Neuronal stem cell (in vitro differentiated cells): Measurements from ENCODE around the gene ZNF329.

Experiments
- DNase-seq: peaks from one replicate; pipeline ENCODE4 v3.0.0-alpha.2; 2013; ENCODE audit warnings: low spot score
- H2AFZ ChIP-seq: one replicate; pipeline ENCODE4 v1.6.1; 2013; ENCODE audit warnings: mild to moderate bottlenecking, low read length, inconsistent platforms
- H2AK5ac ChIP-seq: 2 replicates; pipeline ENCODE4 v1.6.1; 2013; ENCODE audit warnings: low read depth, mild to moderate bottlenecking, inconsistent platforms, low read length, moderate library complexity, mixed read lengths
- H2BK120ac ChIP-seq: 2 replicates; pipeline ENCODE4 v1.6.1; 2013; ENCODE audit warnings: low read depth, mild to moderate bottlenecking, inconsistent platforms, low read length, moderate library complexity, mixed read lengths
- H2BK12ac ChIP-seq: one replicate; pipeline ENCODE4 v1.6.1; 2013; ENCODE audit warnings: low read length, inconsistent platforms
- H2BK15ac ChIP-seq: 2 replicates; pipeline ENCODE4 v1.6.1; 2013; ENCODE audit warnings: mild to moderate bottlenecking, low read length, inconsistent platforms, mixed read lengths
- H2BK5ac ChIP-seq: one replicate; pipeline ENCODE4 v1.6.1; 2013; ENCODE audit warnings: inconsistent platforms, mild to moderate bottlenecking, low read length, moderate library complexity
- H3K14ac ChIP-seq: one replicate; pipeline ENCODE4 v1.6.1; 2013; ENCODE audit warnings: low read length, inconsistent platforms
- H3K18ac ChIP-seq: 2 replicates; pipeline ENCODE4 v1.6.1; 2013; ENCODE audit warnings: low read length, inconsistent platforms
- H3K23ac ChIP-seq: 2 replicates; pipeline ENCODE4 v1.6.1; 2013; ENCODE audit warnings: low read depth, mild to moderate bottlenecking, mixed read lengths, low read length, inconsistent platforms; ENCODE audit not compliant: poor library complexity
- H3K27ac ChIP-seq: replicated peaks from 3 replicates; pipeline ENCODE4 v1.5.1; 2013; ENCODE audit warnings: low read length, inconsistent platforms
- H3K27me3 ChIP-seq, 3 experiments: 2 replicates each; pipeline ENCODE4 v1.6.1; 2013; ENCODE audit warnings: low read length in 3 of 3, mild to moderate bottlenecking in 2 of 3, inconsistent platforms in 1 of 3, low read depth in 1 of 3, mixed read lengths in 1 of 3, moderate library complexity in 1 of 3; ENCODE audit not compliant: control insufficient read depth in 3 of 3, insufficient read depth in 3 of 3
- H3K36me3 ChIP-seq, 2 donors: replicated peaks in 1 of 2; 2 replicates each; pipeline ENCODE4 v1.6.1; 2013; ENCODE audit warnings: low read length in 2 of 2; ENCODE audit not compliant: control insufficient read depth in 2 of 2, insufficient read depth in 2 of 2
- H3K4ac ChIP-seq: 2 replicates; pipeline ENCODE4 v1.6.1; 2013; ENCODE audit warnings: inconsistent platforms, mild to moderate bottlenecking, low read length, moderate library complexity
- H3K4me1 ChIP-seq, 2 donors: 1 replicate in 1 of 2; 2 replicates in 1 of 2; pipeline ENCODE4 v1.6.1; 2013; ENCODE audit warnings: low read length in 2 of 2, low read depth in 1 of 2; ENCODE audit not compliant: control insufficient read depth in 2 of 2, insufficient read depth in 1 of 2
- H3K4me2 ChIP-seq: one replicate; pipeline ENCODE4 v1.6.1; 2013; ENCODE audit warnings: mild to moderate bottlenecking, low read length, inconsistent platforms; ENCODE audit not compliant: insufficient read depth, poor library complexity, severe bottlenecking
- H3K4me3 ChIP-seq, 2 donors: 2 replicates each; pipeline ENCODE4 v1.5.1; 2013; ENCODE audit warnings: low read length in 2 of 2, mild to moderate bottlenecking in 2 of 2, inconsistent platforms in 1 of 2, moderate library complexity in 1 of 2
- H3K79me1 ChIP-seq: one replicate; pipeline ENCODE4 v1.6.1; 2013; ENCODE audit warnings: low read depth, mild to moderate bottlenecking, inconsistent platforms, low read length, moderate library complexity
- H3K9ac ChIP-seq: one replicate; pipeline ENCODE4 v1.6.1; 2013; ENCODE audit warnings: mild to moderate bottlenecking, low read depth, low read length, inconsistent platforms; ENCODE audit not compliant: poor library complexity
- H3K9me3 ChIP-seq, 2 donors: replicated peaks in 1 of 2; 2 replicates each; pipeline versions ENCODE3 to v1.6.1; 2013; ENCODE audit warnings: low read length in 2 of 2, mild to moderate bottlenecking in 2 of 2, inconsistent platforms in 1 of 2, low read depth in 1 of 2, mixed read lengths in 1 of 2, moderate library complexity in 1 of 2; ENCODE audit not compliant: control insufficient read depth in 2 of 2, insufficient read depth in 1 of 2
- H4K8ac ChIP-seq: one replicate; pipeline ENCODE4 v1.6.1; 2013; ENCODE audit warnings: low read depth, mild to moderate bottlenecking, inconsistent platforms, low read length, moderate library complexity
- H4K91ac ChIP-seq: one replicate; pipeline ENCODE4 v1.6.1; 2013; ENCODE audit warnings: low read length, low read depth, mild to moderate bottlenecking, inconsistent platforms; ENCODE audit not compliant: poor library complexity
- WGBS, 2 donors: extraction: QIAGEN DNeasy Blood & Tissue Kit; methylation state at CpG; one replicate each; pipeline ENCODE4 v1.1.7; 2013; ENCODE audit warnings: missing lambda C conversion rate in 2 of 2, mixed read lengths in 1 of 2; ENCODE audit not compliant: insufficient read length in 2 of 2, insufficient replicate concordance in 1 of 2; ENCODE audit errors: extremely low coverage in 2 of 2; 5-methylcytosine and 5-hydroxymethylcytosine counted together

The ZNF329 gene

GRCh38 chr19:58123354-58123753, 27.2 kb downstream of the ZNF329 start:
- Histone ChIP-seq H3K4me2 (no peak overlapping the region), H3K9me3 (peaks cover 71 to 93% of the 10 kb centered on the region in 2 donors), H3K4me1 (no peaks in the 10 kb centered on the region), H4K8ac (no peak overlapping the region), H3K79me1 (no peaks in the 10 kb centered on the region), H3K9ac (no peak overlapping the region), H4K91ac (no peak overlapping the region), H3K18ac (no peak overlapping the region), H3K23ac (no peak overlapping the region), H2BK5ac (no peak overlapping the region), H2BK15ac (no peak overlapping the region), H3K27me3 (peaks cover 0 to 2% (median 0%) of the 10 kb centered on the region in 3 experiments), H2AK5ac (no peak overlapping the region), H2AFZ (no peak overlapping the region), H3K27ac (no peak overlapping the region), H3K36me3 (peaks cover 14 to 24% of the 10 kb centered on the region in 2 donors), H3K4me3 (peak overlapping the region in 1 of 2 donors; percentile 46), H3K14ac (no peak overlapping the region), H3K4ac (no peak overlapping the region), H2BK12ac (no peak overlapping the region), H2BK120ac (no peak overlapping the region)
- no CpG with 5 or more reads among the region's 5 CpGs for WGBS, 2 donors
- no peak for DNase-seq

DNA sequence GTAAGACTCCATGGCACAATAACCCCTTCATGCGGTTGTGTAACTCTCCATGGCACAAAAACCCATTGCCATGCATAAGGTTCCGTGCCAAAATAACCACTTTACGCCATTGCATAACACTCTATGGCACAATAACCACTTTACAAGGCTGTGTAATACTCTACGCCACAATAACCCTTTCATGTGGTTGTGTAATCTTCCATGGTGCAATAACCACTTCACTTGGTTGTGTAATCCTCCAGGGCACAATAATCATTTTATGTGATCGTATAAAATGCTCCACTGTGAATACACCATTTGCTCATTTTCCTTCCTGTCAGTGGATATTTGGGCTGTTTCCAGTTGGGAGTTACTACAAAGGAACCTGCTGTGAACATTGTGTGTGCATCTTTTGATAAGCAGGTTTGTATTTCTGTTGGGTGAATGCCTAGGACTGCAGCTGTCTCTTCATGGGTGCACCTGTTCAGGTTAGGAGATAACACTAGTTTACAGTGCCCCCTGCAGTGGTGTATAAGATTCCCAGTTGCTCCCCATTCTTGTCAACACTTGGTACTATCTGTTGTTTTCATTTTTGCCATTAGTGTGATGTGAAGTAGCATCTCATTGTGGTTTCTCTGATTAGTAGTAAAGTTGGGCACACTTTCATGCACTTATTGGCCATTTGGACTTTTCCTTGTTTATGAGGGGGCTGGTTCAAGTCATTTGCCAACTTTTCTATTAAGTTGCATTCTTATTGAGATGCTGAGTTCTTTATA, 31.4 kb downstream of the ZNF329 start:
- H4K8ac ChIP-seq, result no peak overlapping the region
- no CpG with 5 or more reads among the region's 5 CpGs for WGBS, 2 donors
- H3K4me1 ChIP-seq, result no peaks in the 10 kb centered on the region
- H3K9ac ChIP-seq, result no peak overlapping the region
- H2AK5ac ChIP-seq, result no peak overlapping the region
- H2AFZ ChIP-seq, result no peak overlapping the region
- H3K27ac ChIP-seq, result no peak overlapping the region
- H3K4ac ChIP-seq, result no peak overlapping the region
- H3K4me3 ChIP-seq, result no peak overlapping the region
- H2BK120ac ChIP-seq, result no peak overlapping the region
- H3K14ac ChIP-seq, result no peak overlapping the region
- peaks cover 0 to 2% (median 0%) of the 10 kb centered on the region in 3 experiments for H3K27me3 ChIP-seq
- H4K91ac ChIP-seq, result no peak overlapping the region
- no peak overlapping the region for H2BK15ac ChIP-seq
- no peak for DNase-seq
- H2BK12ac ChIP-seq, result no peak overlapping the region
- H3K4me2 ChIP-seq, result no peak overlapping the region
- H2BK5ac ChIP-seq, result no peak overlapping the region
- peaks cover 57 to 74% of the 10 kb centered on the region in 2 donors for H3K9me3 ChIP-seq
- H3K36me3 ChIP-seq, result no peaks in the 10 kb centered on the region
- no peak overlapping the region for H3K23ac ChIP-seq
- H3K79me1 ChIP-seq, result no peaks in the 10 kb centered on the region
- no peak overlapping the region for H3K18ac ChIP-seq

DNA sequence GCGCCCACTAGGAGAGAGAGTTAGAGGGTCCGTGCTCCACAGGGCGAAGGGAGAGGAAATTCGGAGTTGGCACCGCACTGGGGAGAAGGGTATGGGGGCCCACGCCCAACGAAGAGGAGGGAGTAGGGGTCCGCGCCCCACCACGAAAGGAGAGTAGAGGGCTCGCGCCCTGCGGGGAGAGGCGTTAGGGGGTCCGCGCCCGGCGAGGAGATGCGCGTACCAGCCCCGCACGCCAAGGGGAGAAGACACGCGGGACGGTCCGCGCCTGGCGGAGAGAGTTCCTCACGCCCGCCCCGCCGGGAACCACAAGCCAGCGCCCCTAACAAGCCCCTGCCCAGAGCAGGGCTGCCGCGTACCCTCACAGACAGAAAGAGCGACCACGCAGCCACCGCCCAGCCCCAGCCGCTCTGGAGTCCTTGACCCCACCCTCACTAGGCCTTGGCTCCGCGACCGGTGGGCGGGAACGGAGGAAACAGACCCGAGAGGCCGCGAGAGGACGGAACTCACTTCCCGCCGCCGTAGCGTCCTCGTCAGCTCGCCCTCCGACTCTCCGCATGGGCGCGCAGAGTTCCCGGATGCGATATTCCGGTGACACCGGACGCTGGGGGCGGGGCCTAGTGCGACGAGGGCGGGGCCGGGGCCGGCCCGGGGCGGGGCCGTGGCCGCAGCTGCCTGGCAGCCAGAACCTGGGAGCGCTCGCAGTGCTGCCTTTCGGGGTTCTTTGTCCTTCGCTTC, 32.6 kb downstream of the ZNF329 start:
- DNase-seq, result no peak
- Histone ChIP-seq H3K14ac (no peak overlapping the region), H3K9me3 (peaks cover 54 to 67% of the 10 kb centered on the region in 2 donors), H3K4me1 (no peaks in the 10 kb centered on the region), H3K18ac (no peak overlapping the region), H3K23ac (no peak overlapping the region), H2BK5ac (no peak overlapping the region), H2AK5ac (no peak overlapping the region), H3K9ac (peak overlapping the region; percentile 4), H3K36me3 (no peaks in the 10 kb centered on the region), H3K27ac (no peak overlapping the region), H4K8ac (no peak overlapping the region), H2AFZ (no peak overlapping the region), H2BK12ac (no peak overlapping the region), H3K4me2 (no peak overlapping the region), H3K4me3 (no peak overlapping the region), H3K27me3 (peaks cover 0 to 2% (median 0%) of the 10 kb centered on the region in 3 experiments), H2BK120ac (no peak overlapping the region), H3K4ac (no peak overlapping the region), H4K91ac (no peak overlapping the region), H3K79me1 (no peaks in the 10 kb centered on the region), H2BK15ac (no peak overlapping the region)
- no CpG with 5 or more reads among the region's 77 CpGs for WGBS, 2 donors

DNA sequence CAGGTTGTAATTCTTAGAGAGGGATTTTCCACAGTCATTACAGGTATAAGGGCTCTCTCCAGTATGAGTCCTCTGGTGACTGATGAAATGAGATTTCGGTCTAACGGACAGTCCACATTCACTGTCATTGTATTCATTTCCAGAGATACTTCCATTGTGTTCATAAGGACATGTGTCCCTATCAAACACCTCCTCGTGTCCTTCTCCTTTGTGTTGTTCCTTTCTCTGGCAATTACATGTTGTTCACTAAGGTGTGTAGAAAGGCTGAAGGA, 42.1 kb downstream of the ZNF329 start:
- Histone ChIP-seq H4K91ac (no peak overlapping the region), H2BK120ac (no peak overlapping the region), H2AK5ac (no peak overlapping the region), H2AFZ (no peak overlapping the region), H3K14ac (no peak overlapping the region), H3K4me1 (no peaks in the 10 kb centered on the region), H2BK5ac (no peak overlapping the region), H4K8ac (no peak overlapping the region), H3K9me3 (peaks cover 32 to 60% of the 10 kb centered on the region in 2 donors), H3K4me2 (no peak overlapping the region), H3K4me3 (no peak overlapping the region), H3K9ac (no peak overlapping the region), H3K27me3 (no peaks in the 10 kb centered on the region), H3K27ac (no peak overlapping the region), H3K23ac (no peak overlapping the region), H3K36me3 (no peaks in the 10 kb centered on the region), H3K18ac (no peak overlapping the region), H3K4ac (no peak overlapping the region), H2BK12ac (no peak overlapping the region), H2BK15ac (no peak overlapping the region), H3K79me1 (no peaks in the 10 kb centered on the region)
- DNase-seq, result no peak
- WGBS, 2 donors, result no CpG with 5 or more reads among the region's 3 CpGs
